ENCODE measurements around the gene SHLD1.

SHLD1 gene

DNA sequence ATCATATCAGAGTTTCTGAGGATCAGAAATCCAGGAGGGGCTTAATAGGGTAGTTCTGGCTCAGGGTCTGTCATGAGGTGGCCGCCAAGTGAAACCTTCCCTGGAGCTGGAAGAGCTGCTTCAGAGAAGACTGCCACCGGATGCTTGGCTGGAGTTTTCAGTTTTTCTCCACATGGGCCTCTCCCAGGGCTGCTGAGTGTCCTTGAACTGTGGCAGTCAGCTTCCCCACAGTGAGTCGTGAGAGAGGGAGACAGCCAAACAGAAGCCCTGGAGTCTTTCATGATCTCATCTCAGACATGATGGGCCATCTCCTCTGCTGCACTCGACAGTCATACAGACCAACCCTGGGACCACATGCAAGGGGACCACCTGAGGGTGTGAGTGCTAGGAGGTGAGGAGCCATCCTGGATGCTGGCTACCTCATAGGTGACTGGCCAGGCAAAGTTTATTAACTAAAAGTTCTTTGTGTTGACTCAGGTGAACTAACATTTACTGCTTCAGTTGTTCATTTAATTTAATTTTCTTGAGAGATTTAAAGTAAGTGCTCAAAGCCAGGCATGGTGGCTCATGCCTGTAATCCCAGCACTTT is 71.5 kb downstream of the SHLD1 start:
- TF ChIP-seq CEBPB (IDR thresholded peaks at IDR 0.05) (no peak), TEAD4 (IDR thresholded peaks at IDR 0.05) (no peak), ZBTB7A (IDR thresholded peaks at IDR 0.05; ENCODE audit: low read depth) (no peak), TCF12 (IDR thresholded peaks at IDR 0.05; ENCODE audit: low read depth) (no peak), TAF1 (IDR thresholded peaks at IDR 0.05; ENCODE audit: low read depth) (no peak), EP300 (IDR thresholded peaks at IDR 0.05; ENCODE audit: borderline replicate concordance) (no peak), YY1 (IDR thresholded peaks at IDR 0.05; ENCODE audit: low read depth) (no peak), CREB1 (IDR thresholded peaks at IDR 0.05; ENCODE audit: low read depth) (no peak)

GRCh38 chr20:5822569-5822968 is 72.4 kb downstream of the SHLD1 start:
- TF ChIP-seq EP300 (IDR thresholded peaks at IDR 0.05; ENCODE audit: borderline replicate concordance) (no peak), NFIC (IDR thresholded peaks at IDR 0.05) (no peak), CEBPB (IDR thresholded peaks at IDR 0.05) (no peak), ZBTB7A (IDR thresholded peaks at IDR 0.05; ENCODE audit: low read depth) (no peak), EGR1 (IDR thresholded peaks at IDR 0.05) (no peak), TCF12 (IDR thresholded peaks at IDR 0.05; ENCODE audit: low read depth) (no peak), RAD21 (IDR thresholded peaks at IDR 0.05; ENCODE audit: low read depth) (no peak), TEAD4 (IDR thresholded peaks at IDR 0.05) (no peak)
- TF ChIP-seq, protein P1, sequence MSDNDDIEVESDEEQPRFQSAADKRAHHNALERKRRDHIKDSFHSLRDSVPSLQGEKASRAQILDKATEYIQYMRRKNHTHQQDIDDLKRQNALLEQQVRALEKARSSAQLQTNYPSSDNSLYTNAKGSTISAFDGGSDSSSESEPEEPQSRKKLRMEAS (IDR thresholded peaks at IDR 0.05), result no peak
- TF ChIP-seq, protein P2, sequence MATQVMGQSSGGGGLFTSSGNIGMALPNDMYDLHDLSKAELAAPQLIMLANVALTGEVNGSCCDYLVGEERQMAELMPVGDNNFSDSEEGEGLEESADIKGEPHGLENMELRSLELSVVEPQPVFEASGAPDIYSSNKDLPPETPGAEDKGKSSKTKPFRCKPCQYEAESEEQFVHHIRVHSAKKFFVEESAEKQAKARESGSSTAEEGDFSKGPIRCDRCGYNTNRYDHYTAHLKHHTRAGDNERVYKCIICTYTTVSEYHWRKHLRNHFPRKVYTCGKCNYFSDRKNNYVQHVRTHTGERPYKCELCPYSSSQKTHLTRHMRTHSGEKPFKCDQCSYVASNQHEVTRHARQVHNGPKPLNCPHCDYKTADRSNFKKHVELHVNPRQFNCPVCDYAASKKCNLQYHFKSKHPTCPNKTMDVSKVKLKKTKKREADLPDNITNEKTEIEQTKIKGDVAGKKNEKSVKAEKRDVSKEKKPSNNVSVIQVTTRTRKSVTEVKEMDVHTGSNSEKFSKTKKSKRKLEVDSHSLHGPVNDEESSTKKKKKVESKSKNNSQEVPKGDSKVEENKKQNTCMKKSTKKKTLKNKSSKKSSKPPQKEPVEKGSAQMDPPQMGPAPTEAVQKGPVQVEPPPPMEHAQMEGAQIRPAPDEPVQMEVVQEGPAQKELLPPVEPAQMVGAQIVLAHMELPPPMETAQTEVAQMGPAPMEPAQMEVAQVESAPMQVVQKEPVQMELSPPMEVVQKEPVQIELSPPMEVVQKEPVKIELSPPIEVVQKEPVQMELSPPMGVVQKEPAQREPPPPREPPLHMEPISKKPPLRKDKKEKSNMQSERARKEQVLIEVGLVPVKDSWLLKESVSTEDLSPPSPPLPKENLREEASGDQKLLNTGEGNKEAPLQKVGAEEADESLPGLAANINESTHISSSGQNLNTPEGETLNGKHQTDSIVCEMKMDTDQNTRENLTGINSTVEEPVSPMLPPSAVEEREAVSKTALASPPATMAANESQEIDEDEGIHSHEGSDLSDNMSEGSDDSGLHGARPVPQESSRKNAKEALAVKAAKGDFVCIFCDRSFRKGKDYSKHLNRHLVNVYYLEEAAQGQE (IDR thresholded peaks at IDR 0.05; ENCODE audit: low read depth), result no peak
- TF ChIP-seq, protein P3, sequence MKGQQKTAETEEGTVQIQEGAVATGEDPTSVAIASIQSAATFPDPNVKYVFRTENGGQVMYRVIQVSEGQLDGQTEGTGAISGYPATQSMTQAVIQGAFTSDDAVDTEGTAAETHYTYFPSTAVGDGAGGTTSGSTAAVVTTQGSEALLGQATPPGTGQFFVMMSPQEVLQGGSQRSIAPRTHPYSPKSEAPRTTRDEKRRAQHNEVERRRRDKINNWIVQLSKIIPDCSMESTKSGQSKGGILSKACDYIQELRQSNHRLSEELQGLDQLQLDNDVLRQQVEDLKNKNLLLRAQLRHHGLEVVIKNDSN (IDR thresholded peaks at IDR 0.05), result no peak

- TF ChIP-seq NFIC (IDR thresholded peaks at IDR 0.05), result no peak
- no peak for TF ChIP-seq RAD21 (IDR thresholded peaks at IDR 0.05; ENCODE audit: low read depth)
- TF ChIP-seq TEAD4 (IDR thresholded peaks at IDR 0.05), result no peak
- TF ChIP-seq, protein P2 (IDR thresholded peaks at IDR 0.05; ENCODE audit: low read depth), result no peak
- TF ChIP-seq FOXM1 (IDR thresholded peaks at IDR 0.05; ENCODE audit: borderline replicate concordance, low read depth), result no peak
These were observed 75.0 kb downstream of the SHLD1 start for GRCh38 chr20:5825130-5825719.

DNA sequence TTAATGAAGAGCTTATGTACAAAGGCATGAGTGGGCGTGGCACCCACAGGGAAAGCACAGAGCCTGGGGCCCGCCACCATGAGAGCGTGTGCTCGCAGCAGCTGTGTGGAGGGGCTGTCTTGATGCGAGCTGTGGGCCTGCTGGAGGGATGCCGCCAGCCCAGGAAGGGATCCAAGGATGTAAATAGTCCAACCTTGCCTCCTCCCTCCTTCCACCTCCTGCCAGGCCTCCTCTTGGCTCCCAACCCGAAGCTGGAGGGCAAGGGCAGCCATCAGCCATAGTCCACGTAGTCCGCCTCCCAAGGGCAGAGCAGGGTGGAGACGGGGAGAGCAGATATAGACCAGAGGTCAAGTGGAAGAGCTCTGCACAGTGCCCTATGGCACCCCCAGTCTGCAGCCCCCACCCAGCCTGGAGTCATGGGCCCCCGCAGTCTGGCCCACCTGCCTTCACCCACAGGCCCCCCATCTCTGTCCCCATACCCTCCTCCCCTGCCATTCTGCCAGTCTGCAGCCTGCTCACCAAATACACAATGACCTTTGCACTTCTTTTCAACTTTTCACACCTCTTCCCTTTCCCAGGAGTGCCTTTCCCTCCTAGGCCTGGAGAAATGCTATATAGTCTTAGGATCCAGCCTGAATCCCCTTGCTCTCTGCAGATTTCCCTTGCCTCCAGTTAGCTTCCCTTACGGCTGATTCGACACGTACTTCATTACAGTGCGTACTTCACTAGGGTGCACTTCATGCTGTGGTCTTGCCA is 77.1 kb downstream of the SHLD1 start:
- TF ChIP-seq, protein P3 (IDR thresholded peaks at IDR 0.05), result no peak
- TF ChIP-seq, protein P1 (IDR thresholded peaks at IDR 0.05), result no peak
- TF ChIP-seq YY1 (IDR thresholded peaks at IDR 0.05; ENCODE audit: low read depth) (no peak), FOXM1 (IDR thresholded peaks at IDR 0.05; ENCODE audit: borderline replicate concordance, low read depth) (no peak), CEBPB (IDR thresholded peaks at IDR 0.05) (no peak), NFIC (IDR thresholded peaks at IDR 0.05) (no peak), TEAD4 (IDR thresholded peaks at IDR 0.05) (no peak), RAD21 (IDR thresholded peaks at IDR 0.05; ENCODE audit: low read depth) (no peak), ZBTB7A (IDR thresholded peaks at IDR 0.05; ENCODE audit: low read depth) (no peak), CREB1 (IDR thresholded peaks at IDR 0.05; ENCODE audit: low read depth) (no peak), EGR1 (IDR thresholded peaks at IDR 0.05) (no peak), EP300 (IDR thresholded peaks at IDR 0.05; ENCODE audit: borderline replicate concordance) (no peak), TCF12 (IDR thresholded peaks at IDR 0.05; ENCODE audit: low read depth) (no peak), TAF1 (IDR thresholded peaks at IDR 0.05; ENCODE audit: low read depth) (no peak)
- TF ChIP-seq, protein P2 (IDR thresholded peaks at IDR 0.05; ENCODE audit: low read depth), result no peak

Measured in Ishikawa (cell line).